C4-2B (cell line): Measurements from ENCODE around the gene NEAT1.

ENCODE experiments used
- ZFX ChIP-seq: fragments of 450-650 bp; IDR thresholded peaks from 2 replicates; pipeline ENCODE4 v1.6.1; 2017
- TF ChIP-seq, protein P1 (sequence below): fragments of 450-650 bp; conservative IDR thresholded peaks from 2 replicates; pipeline ENCODE4 v1.5.1; 2017; ENCODE audit warnings: mild to moderate bottlenecking

DNA sequence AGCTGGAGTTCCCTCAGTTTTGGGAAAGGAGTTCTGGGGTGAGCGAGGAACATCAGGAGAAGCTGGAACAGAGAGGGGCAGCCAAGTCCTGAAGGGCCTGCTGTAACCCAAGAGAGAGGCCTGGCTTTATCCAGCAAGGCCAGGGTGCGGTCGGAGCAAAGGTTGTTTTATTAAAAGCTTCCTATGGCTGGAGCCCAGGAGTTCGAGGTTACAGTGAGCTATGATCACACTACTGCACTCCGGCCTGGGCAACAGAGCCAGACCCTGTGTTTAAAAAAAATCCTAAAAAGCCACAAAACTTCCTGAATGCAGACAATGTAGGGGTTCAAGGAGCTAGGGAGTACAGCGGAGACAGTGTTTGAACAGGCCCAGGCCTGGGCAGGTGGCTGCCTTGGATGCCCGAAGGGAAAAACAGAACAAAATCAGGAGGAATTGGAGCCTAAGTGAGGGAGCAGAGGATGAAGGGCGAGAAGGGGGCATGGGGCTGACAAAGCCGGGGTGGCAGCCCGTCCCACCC, 54.1 kb downstream of the NEAT1 start:
- TF ChIP-seq, protein P1, sequence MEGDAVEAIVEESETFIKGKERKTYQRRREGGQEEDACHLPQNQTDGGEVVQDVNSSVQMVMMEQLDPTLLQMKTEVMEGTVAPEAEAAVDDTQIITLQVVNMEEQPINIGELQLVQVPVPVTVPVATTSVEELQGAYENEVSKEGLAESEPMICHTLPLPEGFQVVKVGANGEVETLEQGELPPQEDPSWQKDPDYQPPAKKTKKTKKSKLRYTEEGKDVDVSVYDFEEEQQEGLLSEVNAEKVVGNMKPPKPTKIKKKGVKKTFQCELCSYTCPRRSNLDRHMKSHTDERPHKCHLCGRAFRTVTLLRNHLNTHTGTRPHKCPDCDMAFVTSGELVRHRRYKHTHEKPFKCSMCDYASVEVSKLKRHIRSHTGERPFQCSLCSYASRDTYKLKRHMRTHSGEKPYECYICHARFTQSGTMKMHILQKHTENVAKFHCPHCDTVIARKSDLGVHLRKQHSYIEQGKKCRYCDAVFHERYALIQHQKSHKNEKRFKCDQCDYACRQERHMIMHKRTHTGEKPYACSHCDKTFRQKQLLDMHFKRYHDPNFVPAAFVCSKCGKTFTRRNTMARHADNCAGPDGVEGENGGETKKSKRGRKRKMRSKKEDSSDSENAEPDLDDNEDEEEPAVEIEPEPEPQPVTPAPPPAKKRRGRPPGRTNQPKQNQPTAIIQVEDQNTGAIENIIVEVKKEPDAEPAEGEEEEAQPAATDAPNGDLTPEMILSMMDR, result no peak
- TF ChIP-seq ZFX, result no peak
